NCI-H524 (cell line): ENCODE results near the gene NCAN.
A peak's percentile ranks its signal among the peaks of the same experiment; 100 is the strongest.
"Not testable (repeated sequence)": the region's sequence is repeated elsewhere in the genome, so short reads cannot be mapped to it uniquely, and the experiment has no call there.

Experiments
- DNase-seq, 2 experiments: peaks; one replicate each; lab custom pipeline; 2025; lab: John Stamatoyannopoulos, UW

NCAN gene

GRCh38 chr19:19193926-19194325 lies 17.8 kb upstream of the NCAN start:
- DNase-seq = no peak

GRCh38 chr19:19201697-19202630 lies 9.8 kb upstream of the NCAN start:
- DNase-seq = no peak

- DNase-seq = no peak
Observed at GRCh38 chr19:19202707-19203011, 9.1 kb upstream of the NCAN start.

- peak; percentile 80 to 90 for DNase-seq
Observed at GRCh38 chr19:19203012-19203856, 8.5 kb upstream of the NCAN start, which contains the start of gene NR2C2AP. NR2C2AP (minus strand) TSS chr19:19203414; CDS start chr19:19203060, 354 bp downstream.

GRCh38 chr19:19204181-19204580 lies 7.6 kb upstream of the NCAN start:
- no peak for DNase-seq

- no peak for DNase-seq
Observed at GRCh38 chr19:19205416-19206410, 6.0 kb upstream of the NCAN start.

- no peak for DNase-seq
Observed at GRCh38 chr19:19206938-19207337, 4.8 kb upstream of the NCAN start.

GRCh38 chr19:19207637-19208572 lies 3.9 kb upstream of the NCAN start:
- no peak for DNase-seq

- DNase-seq = peak; percentile 81 to 89
Observed at GRCh38 chr19:19209372-19209771, 2.4 kb upstream of the NCAN start.

- DNase-seq = no peak
Observed at GRCh38 chr19:19212916-19213315, 1.2 kb downstream of the NCAN start.

GRCh38 chr19:19213426-19214158 lies 1.8 kb downstream of the NCAN start:
- DNase-seq = no peak

GRCh38 chr19:19214159-19214490 lies 2.4 kb downstream of the NCAN start:
- DNase-seq = peak in 1 of 2 experiments; percentile 42

- DNase-seq = no peak
Observed at GRCh38 chr19:19214892-19215291, 3.1 kb downstream of the NCAN start.

- no peak for DNase-seq
Observed at GRCh38 chr19:19215792-19216191, 4.0 kb downstream of the NCAN start.

- DNase-seq = no peak
Observed at GRCh38 chr19:19217099-19217498, 5.3 kb downstream of the NCAN start.

- DNase-seq = no peak
Observed at GRCh38 chr19:19218911-19219310, 7.2 kb downstream of the NCAN start.

- not testable (repeated sequence) for DNase-seq
Observed at GRCh38 chr19:19221000-19221399, 9.2 kb downstream of the NCAN start.

- no peak for DNase-seq
Observed at GRCh38 chr19:19223060-19223459, 11.3 kb downstream of the NCAN start.

- DNase-seq = no peak
Observed at GRCh38 chr19:19223636-19224035, 11.9 kb downstream of the NCAN start.
